Measurements from ENCODE around the gene GTSE1.

GTSE1 gene

DNA sequence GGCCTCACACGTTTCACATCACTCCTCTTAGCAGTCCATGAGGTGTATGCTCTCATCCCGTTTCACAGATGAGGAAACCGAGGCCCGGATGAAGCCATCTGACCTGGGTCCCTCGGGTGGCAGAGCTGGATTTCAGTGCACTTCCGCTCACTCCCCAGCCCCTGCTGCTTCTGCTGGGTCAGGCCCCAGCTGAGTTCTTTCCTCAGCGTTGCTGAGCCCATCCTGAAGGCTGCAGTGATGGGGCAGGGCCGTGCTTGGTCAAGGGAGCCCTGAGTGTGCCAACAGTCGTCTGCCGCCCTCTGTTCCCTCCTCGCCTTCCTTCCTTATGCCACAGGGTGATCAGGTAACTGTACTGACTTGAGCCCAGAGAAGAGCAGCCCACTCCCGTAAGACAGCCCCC, 51.0 kb downstream of the GTSE1 start:
- TF ChIP-seq, protein P1, sequence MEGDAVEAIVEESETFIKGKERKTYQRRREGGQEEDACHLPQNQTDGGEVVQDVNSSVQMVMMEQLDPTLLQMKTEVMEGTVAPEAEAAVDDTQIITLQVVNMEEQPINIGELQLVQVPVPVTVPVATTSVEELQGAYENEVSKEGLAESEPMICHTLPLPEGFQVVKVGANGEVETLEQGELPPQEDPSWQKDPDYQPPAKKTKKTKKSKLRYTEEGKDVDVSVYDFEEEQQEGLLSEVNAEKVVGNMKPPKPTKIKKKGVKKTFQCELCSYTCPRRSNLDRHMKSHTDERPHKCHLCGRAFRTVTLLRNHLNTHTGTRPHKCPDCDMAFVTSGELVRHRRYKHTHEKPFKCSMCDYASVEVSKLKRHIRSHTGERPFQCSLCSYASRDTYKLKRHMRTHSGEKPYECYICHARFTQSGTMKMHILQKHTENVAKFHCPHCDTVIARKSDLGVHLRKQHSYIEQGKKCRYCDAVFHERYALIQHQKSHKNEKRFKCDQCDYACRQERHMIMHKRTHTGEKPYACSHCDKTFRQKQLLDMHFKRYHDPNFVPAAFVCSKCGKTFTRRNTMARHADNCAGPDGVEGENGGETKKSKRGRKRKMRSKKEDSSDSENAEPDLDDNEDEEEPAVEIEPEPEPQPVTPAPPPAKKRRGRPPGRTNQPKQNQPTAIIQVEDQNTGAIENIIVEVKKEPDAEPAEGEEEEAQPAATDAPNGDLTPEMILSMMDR (IDR thresholded peaks at IDR 0.05; ENCODE audit: extremely low read depth, insufficient read depth, missing control alignments), result no peak
- in situ Hi-C loops (cut with MboI; ENCODE audit: low pct_unique_long_range_greater_than_20kb, low sequenced_read_pairs, unreplicated experiment), result no loop called here
- DNase-seq (ENCODE audit: low spot score), result no peak

DNA sequence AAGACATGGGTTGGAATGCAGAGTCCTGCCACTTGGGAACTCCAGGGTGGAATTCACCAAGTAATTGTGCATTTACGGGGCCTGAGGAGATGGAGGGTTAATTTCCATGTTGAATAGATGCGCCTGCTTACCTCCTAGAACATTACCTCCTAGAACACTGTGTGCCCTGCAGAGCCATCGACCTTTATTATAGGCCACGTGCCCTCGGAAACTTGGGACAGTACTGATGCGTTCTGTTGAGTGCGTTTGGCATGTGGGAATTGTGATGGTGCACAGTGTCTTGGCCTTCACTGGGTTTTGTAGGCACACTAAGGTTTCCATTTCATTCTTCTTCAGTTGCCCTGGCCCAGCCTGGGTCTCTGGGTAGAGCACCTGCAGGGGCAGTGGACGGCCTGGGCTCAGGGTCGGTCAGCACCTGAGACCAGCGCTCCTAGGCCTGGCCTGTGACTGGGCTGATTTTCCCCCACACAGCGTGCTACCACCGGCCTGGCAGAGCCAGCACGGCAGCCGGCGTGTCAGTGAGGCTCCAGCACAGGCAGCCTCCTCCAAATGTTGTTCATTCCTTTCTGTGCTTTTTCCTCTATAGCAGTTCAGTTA, 51.5 kb downstream of the GTSE1 start:
- in situ Hi-C loops (cut with MboI; ENCODE audit: low pct_unique_long_range_greater_than_20kb, low sequenced_read_pairs, unreplicated experiment), result no loop called here
- DNase-seq (ENCODE audit: low spot score), result no peak
- TF ChIP-seq, protein P1 (IDR thresholded peaks at IDR 0.05; ENCODE audit: extremely low read depth, insufficient read depth, missing control alignments), result no peak

DNA sequence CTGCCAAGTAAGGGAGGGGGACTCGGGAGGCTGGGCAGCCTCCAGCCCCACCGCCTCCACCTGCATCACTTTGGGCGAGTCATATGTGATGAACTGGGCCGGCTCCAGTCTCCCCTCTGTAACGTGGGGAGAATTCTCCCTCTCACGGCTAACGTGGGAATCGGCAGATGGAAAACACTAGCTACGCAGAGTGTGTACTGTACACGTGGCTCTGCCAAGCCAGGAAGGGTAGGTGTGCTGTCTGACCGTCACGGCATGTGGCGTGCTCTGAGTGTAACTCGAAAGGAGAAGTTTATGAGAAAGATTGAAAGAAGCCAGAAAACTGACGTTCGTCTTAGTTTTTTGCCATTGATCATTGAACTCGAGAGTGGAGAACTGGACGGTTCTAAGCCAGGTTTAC, 52.6 kb downstream of the GTSE1 start:
- DNase-seq (ENCODE audit: low spot score), result no peak
- TF ChIP-seq, protein P1 (IDR thresholded peaks at IDR 0.05; ENCODE audit: extremely low read depth, insufficient read depth, missing control alignments), result no peak
- in situ Hi-C loops (cut with MboI; ENCODE audit: low pct_unique_long_range_greater_than_20kb, low sequenced_read_pairs, unreplicated experiment), result no loop called here

DNA sequence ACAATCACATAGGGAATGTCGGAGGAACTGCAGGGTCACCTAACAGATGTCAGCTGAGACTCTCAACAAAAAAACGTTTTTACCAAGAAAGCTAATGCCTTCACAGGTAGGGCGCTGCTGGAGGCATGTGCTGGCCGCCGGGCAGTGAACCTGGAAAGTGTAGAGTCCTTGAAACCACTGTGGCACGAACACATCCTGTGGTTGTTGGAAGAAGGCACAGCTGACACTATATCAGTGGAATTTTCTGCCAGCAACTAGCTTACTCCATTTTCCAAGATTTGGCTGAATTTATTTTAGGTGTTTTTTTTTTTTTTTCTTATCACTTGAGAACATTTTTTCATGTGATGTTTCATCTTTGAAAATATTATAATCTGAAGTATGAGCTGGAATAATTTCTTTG, 53.0 kb downstream of the GTSE1 start:
- DNase-seq (ENCODE audit: low spot score), result no peak
- in situ Hi-C loops (cut with MboI; ENCODE audit: low pct_unique_long_range_greater_than_20kb, low sequenced_read_pairs, unreplicated experiment), result no loop called here
- TF ChIP-seq, protein P1 (IDR thresholded peaks at IDR 0.05; ENCODE audit: extremely low read depth, insufficient read depth, missing control alignments), result no peak

DNA sequence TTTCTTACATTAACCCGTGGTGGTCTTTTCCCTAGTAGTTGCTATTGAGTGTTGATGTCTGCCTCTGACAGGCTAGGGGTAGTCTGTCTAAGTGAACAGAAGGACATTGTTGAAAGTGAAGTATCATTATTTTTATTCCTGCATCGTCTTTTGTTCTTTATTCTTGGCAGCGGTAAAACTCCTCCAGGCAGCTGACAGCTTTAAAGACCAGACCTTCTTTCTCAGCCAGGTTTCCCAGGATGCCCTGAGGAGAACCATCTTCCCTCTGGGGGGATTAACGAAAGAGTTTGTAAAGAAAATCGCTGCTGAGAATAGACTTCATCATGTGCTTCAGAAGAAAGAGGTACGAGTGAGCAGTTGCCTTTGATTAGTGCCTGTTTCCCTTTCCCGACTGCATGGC, 53.5 kb downstream of the GTSE1 start:
- no peak for DNase-seq (ENCODE audit: low spot score)
- in situ Hi-C loops (cut with MboI; ENCODE audit: low pct_unique_long_range_greater_than_20kb, low sequenced_read_pairs, unreplicated experiment), result no loop called here
- TF ChIP-seq, protein P1 (IDR thresholded peaks at IDR 0.05; ENCODE audit: extremely low read depth, insufficient read depth, missing control alignments), result no peak

DNA sequence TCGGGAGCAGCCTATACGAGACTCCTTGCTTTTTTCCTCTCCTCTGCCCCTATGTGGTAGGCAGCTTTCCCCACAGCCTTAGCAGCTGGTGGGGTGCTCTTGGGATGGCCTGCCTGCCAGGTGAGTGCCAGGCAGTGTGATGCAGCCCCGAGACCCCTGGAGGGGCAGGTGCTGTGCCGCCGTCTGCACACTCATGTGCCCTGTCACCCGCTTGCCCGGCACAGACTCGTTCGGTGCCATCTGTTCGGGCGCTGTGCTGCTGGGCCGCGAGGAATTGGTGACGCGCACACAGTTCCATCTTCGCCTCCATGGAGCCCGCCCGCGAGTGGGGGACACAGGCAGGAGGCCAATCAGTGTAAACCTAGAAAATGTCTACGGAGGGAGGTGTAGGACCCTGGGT, 54.0 kb downstream of the GTSE1 start:
- TF ChIP-seq, protein P1 (IDR thresholded peaks at IDR 0.05; ENCODE audit: extremely low read depth, insufficient read depth, missing control alignments), result no peak
- in situ Hi-C loops (cut with MboI; ENCODE audit: low pct_unique_long_range_greater_than_20kb, low sequenced_read_pairs, unreplicated experiment), result no loop called here
- DNase-seq (ENCODE audit: low spot score), result no peak

Measured in GM13977 (cell line).